PC-9 (cell line): ENCODE data around the gene SLC6A3. TPM values are rescaled to one million over a fixed set of nuclear protein-coding genes. Genes with fewer than 3 reads are reported as not detected.

Source experiments
- BruUV-seq: library from RNA; stranded (reverse); fragments of 400-500 nt; replicated peaks from 2 replicates; lab custom pipeline; 2021; lab: Mats Ljungman, UMichigan
- CTCF ChIA-PET: fragments of 300-600 bp; sonication (Branson Sonifier 250); formaldehyde crosslinking; loops from one replicate; lab custom pipeline; 2022; ENCODE audit warnings: antibody characterized with exemption; lab: Charles Lee
- POLR2A ChIA-PET: fragments of 300-600 bp; sonication (Branson Sonifier 250); formaldehyde crosslinking; loops from one replicate; lab custom pipeline; 2022; ENCODE audit warnings: antibody characterized with exemption; ENCODE audit not compliant: unreplicated experiment; lab: Charles Lee
- DNase-seq, 2 experiments: peaks; one replicate each; pipeline versions ENCODE4 v3.0.0 to v3.0.0-alpha.2; 2015 to 2022; ENCODE audit warnings: mixed read lengths in 1 of 2
- H2AFZ ChIP-seq: fragments of 200-600 bp; sonication (generic); 2 replicates; pipeline ENCODE4 v1.8.1; 2017; ENCODE audit warnings: antibody characterized with exemption
- H3F3A ChIP-seq: fragments of 200-600 bp; sonication (generic); 2 replicates; pipeline ENCODE4 v1.8.1; 2017; ENCODE audit warnings: antibody characterized with exemption, mild to moderate bottlenecking, low read depth; ENCODE audit not compliant: insufficient read depth
- H3K27ac ChIP-seq: fragments of 200-600 bp; sonication (generic); 2 replicates; pipeline ENCODE4 v1.6.1; 2016; ENCODE audit warnings: mixed run types
- H3K27me3 ChIP-seq: fragments of 200-600 bp; sonication (generic); 2 replicates; pipeline ENCODE4 v1.6.1; 2016; ENCODE audit warnings: low read depth, mixed run types; ENCODE audit not compliant: insufficient read depth
- H3K36me3 ChIP-seq: fragments of 200-600 bp; sonication (generic); 2 replicates; pipeline ENCODE4 v1.6.1; 2016; ENCODE audit warnings: low read depth, mixed run types
- H3K4me1 ChIP-seq: fragments of 200-600 bp; sonication (generic); replicated peaks from 2 replicates; pipeline ENCODE4 v1.6.1; 2016; ENCODE audit warnings: mixed run types; ENCODE audit not compliant: insufficient read depth
- H3K4me2 ChIP-seq: fragments of 200-600 bp; sonication (generic); 2 replicates; pipeline ENCODE4 v1.6.1; 2017; ENCODE audit warnings: mixed run types
- H3K4me3 ChIP-seq: fragments of 200-600 bp; sonication (generic); 2 replicates; pipeline ENCODE4 v1.6.1; 2016; ENCODE audit warnings: mixed run types
- H3K79me2 ChIP-seq: fragments of 200-600 bp; sonication (generic); 2 replicates; pipeline ENCODE4 v1.6.1; 2017; ENCODE audit warnings: low read depth, mixed run types
- H3K9me2 ChIP-seq: fragments of 200-600 bp; sonication (generic); 2 replicates; pipeline ENCODE4 v1.8.1; 2017; ENCODE audit warnings: mild to moderate bottlenecking; ENCODE audit not compliant: insufficient read depth
- H3K9me3 ChIP-seq: fragments of 200-600 bp; sonication (generic); 2 replicates; pipeline ENCODE4 v1.8.1; 2016; ENCODE audit warnings: low read depth; ENCODE audit not compliant: insufficient read depth
- H4K20me1 ChIP-seq: fragments of 200-600 bp; sonication (generic); 2 replicates; pipeline ENCODE4 v1.8.1; 2017; ENCODE audit not compliant: insufficient read depth
- CTCF ChIP-seq: fragments of 200-600 bp; sonication (generic); conservative IDR thresholded peaks from 2 replicates; pipeline ENCODE4 v1.6.1; 2017; ENCODE audit warnings: mixed run types, antibody characterized with exemption, mild to moderate bottlenecking, moderate library complexity
- EZH2 ChIP-seq: fragments of 200-600 bp; sonication (generic); IDR thresholded peaks from 2 replicates; pipeline ENCODE4 v1.8.0; 2017; ENCODE audit warnings: antibody characterized with exemption, low read depth
- intact Hi-C: fragments of 100-400 bp; cut with micrococcal nuclease; formaldehyde crosslinking; loops from one replicate; pipeline ENCODE4 v1.10.0; 2022; ENCODE audit not compliant: unreplicated experiment
- total RNA-seq: library from RNA; stranded (reverse); gene quantifications from 2 replicates; pipeline ENCODE4 v1.2.3, GENCODE V29; 2021

The SLC6A3 gene
- total RNA-seq, 1 experiment from 2014 or later = not detected

- BruUV-seq = no TSS peak
These were observed 25.5 kb upstream of the SLC6A3 start for GRCh38 chr5:1470762-1471211.

GRCh38 chr5:1468629-1469527, 23.6 kb upstream of the SLC6A3 start:
- H3K36me3 ChIP-seq = peaks cover 9% of the 10 kb centered on the region; the same call in 1 of the 2 replicates
- H3K9me3 ChIP-seq = peaks cover 8% of the 10 kb centered on the region; the same call in 1 of the 2 replicates
- no peak overlapping the region for H3K27ac ChIP-seq
- no peaks in the 10 kb centered on the region for H3K9me2 ChIP-seq
- TF ChIP-seq CTCF (no peak), EZH2 (no peak)
- POLR2A ChIA-PET = no interaction called here
- DNase-seq = no peak
- no peaks in the 10 kb centered on the region for H3K4me1 ChIP-seq
- no peaks in the 10 kb centered on the region for H3K79me2 ChIP-seq
- no peak overlapping the region for H3K4me2 ChIP-seq
- H3K4me3 ChIP-seq = no peak overlapping the region
- H3K27me3 ChIP-seq = no peaks in the 10 kb centered on the region
- H2AFZ ChIP-seq = no peak overlapping the region
- intact Hi-C loops = no loop called here
- no peaks in the 10 kb centered on the region for H4K20me1 ChIP-seq
- peaks cover 26% of the 10 kb centered on the region for H3F3A ChIP-seq
- no TSS peak for BruUV-seq
- CTCF ChIA-PET = interaction anchor here (0.7 kb wide), 1 partner anchor 145 kb away, joined by 16 read pairs; no protein-coding TSS in a partner anchor

More at GRCh38 chr5:1470762-1471211, 25.5 kb upstream of the SLC6A3 start:
- Histone ChIP-seq H3K79me2 (no peaks in the 10 kb centered on the region), H4K20me1 (no peaks in the 10 kb centered on the region), H2AFZ (no peak overlapping the region), H3K4me2 (no peak overlapping the region), H3K9me2 (no peaks in the 10 kb centered on the region), H3K36me3 (peaks cover 6% of the 10 kb centered on the region; the same call in 1 of the 2 replicates), H3K4me1 (no peaks in the 10 kb centered on the region), H3K27me3 (no peaks in the 10 kb centered on the region), H3K9me3 (peaks cover 2% of the 10 kb centered on the region; the same call in 1 of the 2 replicates), H3F3A (peaks cover 11% of the 10 kb centered on the region; the same call in 1 of the 2 replicates), H3K4me3 (no peak overlapping the region), H3K27ac (no peak overlapping the region)
- ChIA-PET CTCF (no interaction called here), POLR2A (no interaction called here)
- TF ChIP-seq EZH2 = no peak
- TF ChIP-seq CTCF = no peak
- DNase-seq = no peak
- intact Hi-C loops = no loop called here

GRCh38 chr5:1468247-1468612, 23.0 kb upstream of the SLC6A3 start:
- POLR2A ChIA-PET = no interaction called here
- Histone ChIP-seq H3K4me1 (no peaks in the 10 kb centered on the region), H3K4me2 (no peak overlapping the region), H3K27ac (no peak overlapping the region), H3F3A (peaks cover 26% of the 10 kb centered on the region), H3K4me3 (no peak overlapping the region), H2AFZ (no peak overlapping the region), H3K36me3 (peaks cover 9% of the 10 kb centered on the region; the same call in 1 of the 2 replicates), H3K79me2 (no peaks in the 10 kb centered on the region), H3K9me2 (no peaks in the 10 kb centered on the region), H4K20me1 (no peaks in the 10 kb centered on the region; the same call in 1 of the 2 replicates), H3K27me3 (no peaks in the 10 kb centered on the region), H3K9me3 (peaks cover 8% of the 10 kb centered on the region; the same call in 1 of the 2 replicates)
- no TSS peak for BruUV-seq
- CTCF ChIA-PET = no interaction called here
- intact Hi-C loops = no loop called here
- no peak for DNase-seq
- TF ChIP-seq EZH2 (no peak), CTCF (peak; percentile 73)
